GM19043 (cell line): ENCODE data around the gene JAGN1.
"Not testable (repeated sequence)": the region's sequence is repeated elsewhere in the genome, so short reads cannot be mapped to it uniquely, and the experiment has no call there.

Experiments
- ATAC-seq: cut with Tn5 transposase; IDR thresholded peaks from one replicate; pipeline ENCODE4 v1.9.1; 2021; ENCODE audit warnings: low read depth; ENCODE audit not compliant: unreplicated experiment

Gene JAGN1

DNA sequence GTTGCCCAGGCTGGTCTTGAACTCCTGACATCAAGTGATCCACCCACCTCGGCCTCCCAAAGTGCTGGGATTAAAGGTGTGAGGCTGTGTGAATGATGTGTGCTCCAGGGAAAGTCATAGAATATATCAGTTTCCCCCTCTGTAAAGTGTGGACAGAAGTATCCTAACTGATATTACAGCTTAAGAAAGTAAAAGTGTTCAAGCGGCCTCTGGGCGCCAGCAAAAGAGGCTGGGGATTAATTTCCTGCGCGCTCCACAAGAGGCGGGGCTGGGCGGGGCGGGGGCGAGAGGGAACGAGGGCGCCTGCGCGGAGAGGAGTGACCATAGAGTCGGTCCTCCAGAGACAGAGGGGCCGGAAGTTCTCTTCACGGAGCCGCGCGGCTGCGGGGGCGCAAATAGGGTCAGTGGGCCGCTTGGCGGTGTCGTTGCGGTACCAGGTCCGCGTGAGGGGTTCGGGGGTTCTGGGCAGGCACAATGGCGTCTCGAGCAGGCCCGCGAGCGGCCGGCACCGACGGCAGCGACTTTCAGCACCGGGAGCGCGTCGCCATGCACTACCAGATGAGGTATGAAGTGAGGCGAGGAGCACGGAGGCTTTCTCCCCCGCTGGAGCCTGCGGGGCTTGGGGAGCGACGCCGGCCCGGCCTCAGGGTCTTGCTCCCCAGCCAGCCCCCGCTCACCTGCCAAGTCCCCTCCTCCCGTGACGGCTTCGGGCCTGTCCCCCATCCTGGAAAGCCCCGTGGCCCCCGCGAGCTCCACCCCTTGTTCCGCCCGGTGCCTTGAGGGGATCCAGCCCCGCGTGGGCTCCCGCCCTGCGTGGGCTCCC is at the start of gene JAGN1:
Gene JAGN1 (plus strand): TSS at position 362 of the 823 bp plus-strand sequence. CDS start 113 bp downstream, at position 475.
- ATAC-seq = peak; percentile 69

GRCh38 chr3:9841015-9841414 is 49.4 kb upstream of the JAGN1 start:
- ATAC-seq = no peak

GRCh38 chr3:9843715-9844438 is 46.5 kb upstream of the JAGN1 start, which contains the start of gene RPUSD3:
Gene RPUSD3, minus strand, starts transcription at chr3:9844008. Its CDS starts 18 bp downstream, at chr3:9843990.
- ATAC-seq = peak; percentile 99

DNA sequence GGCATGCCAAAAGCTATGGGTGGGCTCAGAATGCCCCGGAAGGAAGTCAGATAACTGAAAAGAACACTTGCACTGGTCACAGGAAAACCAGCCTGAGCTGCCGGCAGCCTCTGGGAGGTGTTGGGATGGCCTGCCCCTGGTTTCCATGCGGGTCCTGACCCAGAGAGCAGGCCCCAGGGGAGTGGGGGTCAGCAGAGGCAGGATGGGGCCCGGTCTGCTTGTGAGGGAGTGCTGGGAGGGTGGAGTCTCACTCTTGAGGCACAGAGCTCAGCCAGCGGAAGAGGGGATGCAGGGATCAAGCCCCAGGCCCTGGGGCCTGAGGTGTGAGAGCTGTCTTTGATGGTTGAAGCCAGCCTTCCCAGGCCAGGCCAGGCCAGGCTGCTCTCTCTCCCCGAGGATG is 44.2 kb upstream of the JAGN1 start:
- ATAC-seq = no peak

DNA sequence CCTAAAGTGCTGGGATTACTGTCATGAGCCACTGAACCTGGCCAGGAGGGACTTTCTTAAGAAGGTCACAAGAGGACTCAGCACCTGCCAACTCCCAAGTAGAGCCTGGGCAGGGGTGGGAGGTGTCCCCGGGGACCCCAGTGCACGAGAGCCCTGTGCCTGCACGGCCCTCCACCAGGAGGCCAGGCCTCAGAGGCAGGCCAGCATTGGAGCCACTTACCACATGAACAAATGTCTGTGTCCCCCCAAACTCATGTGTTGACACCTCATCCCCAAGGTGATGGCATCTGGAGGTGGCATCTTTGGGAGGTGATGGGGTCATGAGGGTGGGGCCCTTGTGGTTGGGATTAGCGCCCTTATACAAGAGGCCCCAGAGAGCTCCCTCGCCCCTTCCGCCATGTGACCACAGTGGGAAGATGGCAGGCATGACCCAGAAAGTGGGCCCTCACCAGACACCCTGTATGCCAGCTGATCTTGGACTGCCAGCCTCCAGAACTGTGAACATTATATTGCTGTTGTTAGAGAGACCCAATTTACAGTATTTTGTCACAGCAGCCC is 43.4 kb upstream of the JAGN1 start:
- no peak for ATAC-seq

GRCh38 chr3:9847870-9848269 is 42.5 kb upstream of the JAGN1 start:
- not testable (repeated sequence) for ATAC-seq

GRCh38 chr3:9848860-9849259 is 41.5 kb upstream of the JAGN1 start:
- ATAC-seq = not testable (repeated sequence)

GRCh38 chr3:9851383-9851782 is 39.0 kb upstream of the JAGN1 start:
- ATAC-seq = not testable (repeated sequence)

DNA sequence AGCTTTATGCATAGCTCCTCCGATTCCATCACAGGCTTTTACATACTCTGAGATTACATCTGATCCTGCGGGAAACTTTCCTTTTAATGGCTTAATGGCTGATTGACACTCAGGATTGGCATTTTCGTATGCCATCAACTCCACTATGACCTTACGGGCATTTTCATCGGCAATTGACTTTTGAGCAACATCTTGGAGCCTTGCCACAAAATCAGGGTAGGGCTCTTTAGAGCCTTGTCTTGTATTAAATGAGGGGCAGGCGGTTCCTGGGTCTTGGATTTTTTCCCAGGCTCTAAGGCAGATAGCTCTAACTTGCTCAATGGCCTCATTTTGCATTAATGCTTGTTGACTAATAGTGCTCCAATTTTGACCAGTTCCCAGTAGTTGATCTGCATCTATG is 38.5 kb upstream of the JAGN1 start:
- not testable (repeated sequence) for ATAC-seq

DNA sequence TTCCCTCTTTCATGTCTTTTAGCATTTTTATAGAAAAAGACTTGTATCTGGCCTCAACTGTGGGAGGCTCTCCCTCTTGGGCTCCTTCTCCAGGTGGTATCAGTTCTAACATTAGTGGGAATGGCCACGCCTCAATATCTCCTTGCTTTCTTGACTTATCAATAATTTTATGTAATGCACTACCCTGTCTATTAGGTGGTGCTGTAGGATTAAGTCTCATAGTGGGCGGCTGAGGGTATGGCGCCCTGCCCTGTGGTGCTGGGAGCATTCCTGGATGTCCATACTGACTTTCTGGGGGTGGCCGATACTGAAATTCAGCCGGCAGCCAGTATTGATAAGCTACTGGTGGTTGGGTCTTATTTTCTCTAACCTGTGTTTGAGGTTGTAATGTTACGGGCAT is 37.9 kb upstream of the JAGN1 start:
- ATAC-seq = no peak

DNA sequence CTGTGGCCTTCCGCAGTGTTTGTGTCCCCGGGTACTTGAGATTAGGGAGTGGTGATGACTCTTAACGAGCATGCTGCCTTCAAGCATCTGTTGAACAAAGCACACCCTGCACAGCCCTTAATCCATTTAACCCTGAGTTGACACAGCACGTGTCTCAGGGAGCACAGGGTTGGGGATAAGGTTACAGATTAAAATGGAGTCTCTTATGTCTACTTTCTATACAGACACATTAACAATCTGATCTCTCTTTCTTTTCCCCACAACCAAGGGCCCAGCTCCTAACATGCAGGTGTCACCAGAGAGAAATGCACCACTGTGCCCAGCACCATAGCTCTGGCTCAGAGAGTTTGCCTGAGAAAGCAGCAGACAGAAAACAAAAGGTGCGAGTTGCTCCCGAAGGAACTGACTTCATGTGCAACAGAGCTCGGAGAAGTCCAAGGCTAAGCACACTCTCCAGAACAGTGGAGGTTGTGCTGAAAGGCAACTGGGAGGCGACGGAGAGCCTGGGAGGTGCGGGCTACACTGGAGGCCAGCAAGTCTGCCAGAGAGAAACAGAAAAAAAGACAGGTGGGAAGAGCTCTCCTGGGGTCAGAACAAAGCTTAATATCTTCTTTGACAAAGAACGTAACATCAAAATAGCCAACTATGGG is 36.0 kb upstream of the JAGN1 start:
- not testable (repeated sequence) for ATAC-seq

- no peak for ATAC-seq
These were observed 34.8 kb upstream of the JAGN1 start for GRCh38 chr3:9855594-9855993.

GRCh38 chr3:9859530-9860025 is 30.8 kb upstream of the JAGN1 start:
- ATAC-seq = no peak

GRCh38 chr3:9861201-9861600 is 29.2 kb upstream of the JAGN1 start:
- no peak for ATAC-seq

DNA sequence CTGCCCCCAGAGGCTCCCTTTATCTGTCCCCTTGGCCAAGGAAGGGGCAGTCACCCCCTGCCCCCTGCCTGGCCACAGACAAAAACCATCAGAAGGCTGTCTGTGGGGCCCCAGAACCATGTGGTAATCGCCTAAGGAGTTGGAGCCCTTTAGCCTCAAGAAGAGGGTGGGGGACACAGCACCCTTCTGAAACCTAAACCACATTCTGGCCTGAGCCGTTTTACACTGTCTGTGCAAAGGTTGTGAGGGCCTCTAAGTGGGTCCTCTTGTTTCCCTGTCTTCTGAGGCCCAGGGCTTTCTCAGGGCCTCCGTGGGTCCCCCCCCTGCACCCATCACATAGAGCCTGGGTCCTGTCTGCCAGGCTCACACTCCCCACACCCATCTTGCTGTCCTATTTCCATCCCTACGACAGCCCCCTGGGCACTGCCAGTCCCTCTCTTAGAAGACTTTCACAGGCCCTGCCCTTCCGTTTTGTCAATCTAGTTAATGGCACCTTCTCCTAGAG is 28.7 kb upstream of the JAGN1 start:
- no peak for ATAC-seq

DNA sequence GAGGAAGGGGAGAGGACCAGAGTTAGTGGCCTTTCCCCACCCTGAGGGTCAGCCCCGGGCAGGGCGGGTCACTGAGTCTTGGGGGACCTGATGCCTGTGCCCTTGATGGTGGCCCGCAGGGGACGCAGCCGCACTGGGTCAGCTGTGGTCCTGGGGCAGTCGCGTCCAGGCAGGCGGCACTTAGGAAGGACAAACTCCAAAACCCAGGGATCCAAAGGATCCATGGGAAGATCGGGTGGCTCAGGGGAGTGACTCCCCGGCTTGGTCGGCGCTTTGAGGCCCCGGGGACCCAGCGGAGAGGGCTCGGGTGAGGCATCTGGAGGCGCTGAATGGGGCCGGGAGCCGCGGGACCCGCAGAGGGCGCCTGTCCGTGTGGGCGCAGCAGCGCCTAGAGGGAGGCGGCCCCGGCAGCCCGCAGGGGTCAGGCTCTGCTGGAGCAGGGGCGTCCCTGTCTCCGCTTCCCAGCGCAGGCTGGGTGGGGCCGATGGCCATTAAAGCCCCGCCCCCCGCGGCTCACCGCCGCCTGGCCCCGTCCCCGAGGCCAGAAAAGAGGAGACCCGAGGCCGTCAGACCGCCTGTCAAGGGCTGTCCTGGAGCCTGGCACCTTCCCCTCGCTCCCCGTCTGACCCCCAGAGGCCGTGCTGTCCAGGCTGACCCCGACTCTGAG is 27.9 kb upstream of the JAGN1 start:
- ATAC-seq = peak; percentile 55

DNA sequence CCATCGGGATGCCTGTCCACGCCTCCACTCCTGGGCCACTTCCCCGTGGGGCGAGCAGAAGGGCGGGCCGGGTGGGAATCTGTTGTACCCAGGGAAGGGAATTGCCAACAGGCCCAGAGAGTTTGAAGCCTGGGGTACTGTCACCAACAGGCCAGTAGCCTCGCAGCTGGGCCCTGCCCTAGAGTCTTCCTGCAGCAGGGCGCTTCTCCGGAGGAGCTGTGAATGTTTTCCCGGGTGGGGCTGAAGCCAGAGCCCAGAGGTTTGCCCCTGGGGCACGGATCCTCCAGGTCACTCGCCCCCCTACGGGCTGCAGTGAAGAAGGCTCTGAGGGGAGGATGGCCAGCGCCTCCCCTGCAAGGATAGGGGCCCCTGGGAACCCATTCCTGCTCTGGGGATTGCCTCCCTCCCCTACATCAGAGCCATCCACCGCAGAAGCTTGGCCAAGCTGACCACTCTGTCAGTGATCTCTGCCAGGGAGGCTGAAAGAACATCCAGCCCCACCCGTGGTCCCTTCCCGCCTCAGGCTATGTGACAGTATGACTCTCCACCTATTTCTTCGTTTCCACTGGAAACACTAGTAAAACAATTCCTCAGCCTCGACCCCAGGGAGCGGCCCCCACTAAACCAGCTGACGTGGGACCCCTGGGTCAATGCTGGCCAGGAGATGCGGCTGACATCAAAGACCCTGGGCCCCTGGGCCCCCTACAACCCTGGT is 27.2 kb upstream of the JAGN1 start:
- no peak for ATAC-seq

DNA sequence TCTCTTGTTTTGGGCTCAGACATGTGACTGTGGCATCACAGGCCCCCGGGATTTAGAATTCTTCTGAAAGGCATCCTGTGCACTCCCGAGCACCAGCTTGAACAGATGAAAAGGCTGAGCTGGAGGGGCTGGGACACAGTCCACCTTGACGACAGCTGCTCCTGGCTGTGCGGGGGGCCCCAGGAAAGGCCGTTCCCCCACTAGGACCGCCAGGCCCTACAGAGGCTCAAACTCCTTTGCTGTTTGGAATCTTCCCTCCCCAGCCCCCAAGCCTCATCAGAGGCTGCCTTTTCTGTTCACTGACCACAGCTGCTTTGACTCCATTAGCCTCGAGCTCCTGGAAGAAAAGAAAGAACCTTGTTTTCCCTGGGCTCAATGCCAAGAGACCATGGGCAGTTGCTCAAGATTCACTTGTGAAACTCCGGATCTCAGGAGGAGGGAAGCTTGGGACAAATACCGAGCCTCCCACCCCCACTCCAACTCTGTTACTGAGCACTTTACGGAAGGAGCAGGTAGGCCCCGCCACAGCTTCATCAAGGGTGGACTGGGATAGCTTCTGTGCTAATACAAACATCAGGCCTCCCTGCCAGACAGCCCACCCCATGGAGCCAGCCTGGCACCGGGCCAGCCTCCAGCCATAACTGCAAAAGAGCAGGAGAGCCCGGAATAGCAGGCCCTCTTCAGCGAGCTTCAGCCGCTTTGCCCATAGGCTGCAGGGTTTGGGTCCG is 26.0 kb upstream of the JAGN1 start:
- ATAC-seq = no peak
